Panc1 (cell line): Measurements from ENCODE around the gene PTAFR. TPM values are rescaled to one million over a fixed set of nuclear protein-coding genes. Genes with fewer than 3 reads are reported as not detected.

Source experiments
- ATAC-seq: fragments of 200-7000 bp; cut with Tn5 transposase; 2 replicates; pipeline ENCODE4 v1.9.1; 2020; ENCODE audit warnings: mild to moderate bottlenecking, moderate library complexity
- BruUV-seq: library from RNA; stranded (reverse); fragments of 400-500 nt; replicated peaks from 2 replicates; lab custom pipeline; 2021; lab: Mats Ljungman, UMichigan
- CTCF ChIA-PET: fragments of 300-600 bp; sonication (Branson Sonifier 250); formaldehyde crosslinking; loops from one replicate; lab custom pipeline; 2022; ENCODE audit warnings: antibody characterized with exemption; lab: Charles Lee
- POLR2A ChIA-PET: fragments of 300-600 bp; sonication (Branson Sonifier 250); formaldehyde crosslinking; loops from one replicate; lab custom pipeline; 2022; ENCODE audit warnings: antibody characterized with exemption; lab: Charles Lee
- DNase-seq: peaks from one replicate; pipeline ENCODE4 v3.0.0-alpha.2; 2010; ENCODE audit warnings: low read depth, low spot score
- H3K27ac ChIP-seq: 2 replicates; pipeline ENCODE4 v1.5.1; 2011; ENCODE audit warnings: mild to moderate bottlenecking, low read length, inconsistent platforms
- H3K27me3 ChIP-seq: fragments of 200-500 bp; sonication (Bioruptor generic); 2 replicates; pipeline ENCODE4 v1.6.0; 2014; ENCODE audit warnings: low read length, inconsistent platforms; ENCODE audit not compliant: control insufficient read depth, insufficient read depth
- H3K36me3 ChIP-seq: fragments of 200-500 bp; sonication (Bioruptor generic); 2 replicates; pipeline ENCODE4 v1.5.1; 2014; ENCODE audit warnings: inconsistent platforms, mild to moderate bottlenecking, low read length, moderate library complexity; ENCODE audit not compliant: control insufficient read depth, insufficient read depth
- H3K4me1 ChIP-seq: 2 replicates; pipeline ENCODE4 v1.5.1; 2011; ENCODE audit warnings: inconsistent platforms, mild to moderate bottlenecking, low read length, moderate library complexity; ENCODE audit not compliant: control insufficient read depth, insufficient read depth
- H3K4me3 ChIP-seq, 2 experiments: 2 replicates each; pipeline ENCODE4 v1.5.1; 2011 to 2012; ENCODE audit warnings: low read depth in 2 of 2, low read length in 2 of 2, mild to moderate bottlenecking in 2 of 2, inconsistent platforms in 1 of 2, moderate library complexity in 1 of 2
- H3K9me3 ChIP-seq: fragments of 200-500 bp; sonication (Bioruptor generic); 2 replicates; pipeline ENCODE4 v1.5.1; 2014; ENCODE audit warnings: low read depth, mild to moderate bottlenecking, inconsistent platforms, low read length, moderate library complexity; ENCODE audit not compliant: control insufficient read depth, insufficient read depth
- POLR2AphosphoS5 ChIP-seq: IDR thresholded peaks from 2 replicates; pipeline ENCODE4 v1.6.1; 2012; ENCODE audit warnings: mild to moderate bottlenecking, low read depth, low read length, moderate library complexity
- SIN3A ChIP-seq: IDR thresholded peaks from 2 replicates; pipeline ENCODE4 v1.6.1; 2012; ENCODE audit warnings: low read depth, mild to moderate bottlenecking, low read length, moderate library complexity, borderline replicate concordance; ENCODE audit not compliant: insufficient read depth
- TCF7L2 ChIP-seq: IDR thresholded peaks from 2 replicates; pipeline ENCODE4 v1.6.1; 2011; ENCODE audit warnings: mild to moderate bottlenecking, low read depth, low read length, inconsistent platforms
- in situ Hi-C: cut with HindIII; loops from 2 replicates; pipeline ENCODE4 v1.10.0; 2016; ENCODE audit warnings: low sequenced_read_pairs, low pct_unique_long_range_greater_than_20kb
- intact Hi-C: fragments of 100-400 bp; cut with micrococcal nuclease; formaldehyde crosslinking; loops from one replicate; pipeline ENCODE4 v1.10.0; 2022; ENCODE audit not compliant: unreplicated experiment
- total RNA-seq: library from RNA; stranded (reverse); gene quantifications from one replicate; pipeline ENCODE4 v1.2.1, GENCODE V29; 2021; ENCODE audit not compliant: unreplicated experiment
- TF ChIP-seq, protein P1 (sequence below), 2 experiments: IDR thresholded peaks; 2 replicates each; pipeline ENCODE4 v1.6.1; 2011 to 2012; ENCODE audit warnings: low read depth in 2 of 2, control low read depth in 1 of 2, low read length in 1 of 2, mild to moderate bottlenecking in 1 of 2, moderate library complexity in 1 of 2; ENCODE audit not compliant: insufficient read depth in 1 of 2
- TF ChIP-seq, protein P2 (sequence below): fragments of 450-650 bp; IDR thresholded peaks from 2 replicates; pipeline ENCODE4 v1.5.1; 2017; ENCODE audit warnings: mild to moderate bottlenecking

PTAFR gene
- total RNA-seq, 1 experiment from 2014 or later: 0.13 TPM

DNA sequence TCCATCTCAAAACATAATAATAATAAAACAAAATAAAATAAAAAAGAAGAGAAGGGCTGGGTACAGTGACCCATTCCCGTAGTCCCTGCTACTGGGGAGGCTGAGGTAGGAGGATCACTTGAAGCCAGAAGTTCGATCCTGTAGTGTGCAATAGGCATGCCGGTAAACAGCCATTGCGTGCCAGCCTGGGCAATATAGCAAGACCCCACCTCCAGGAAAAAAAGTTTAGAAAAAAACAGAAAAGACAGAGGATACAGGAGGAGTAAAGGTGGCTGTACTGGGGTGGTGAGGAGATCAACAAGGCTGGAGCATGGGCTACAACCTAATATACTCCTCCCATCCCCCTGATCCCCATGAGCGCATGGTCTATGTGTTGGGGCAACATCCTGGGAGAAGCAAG is 30.8 kb downstream of the PTAFR start:
- ATAC-seq (no peak), DNase-seq (no peak)
- Histone ChIP-seq H3K4me1 (no peaks in the 10 kb centered on the region), H3K27me3 (no peaks in the 10 kb centered on the region), H3K36me3 (no peaks in the 10 kb centered on the region), H3K27ac (no peak overlapping the region), H3K9me3 (no peaks in the 10 kb centered on the region), H3K4me3 (no peak overlapping the region)
- no TSS peak for BruUV-seq
- CTCF ChIA-PET: no interaction called here
- POLR2A ChIA-PET: no interaction called here
- intact Hi-C loops (no loop called here), in situ Hi-C loops (no loop called here)
- no peak for TF ChIP-seq POLR2AphosphoS5
- TF ChIP-seq, protein P1, sequence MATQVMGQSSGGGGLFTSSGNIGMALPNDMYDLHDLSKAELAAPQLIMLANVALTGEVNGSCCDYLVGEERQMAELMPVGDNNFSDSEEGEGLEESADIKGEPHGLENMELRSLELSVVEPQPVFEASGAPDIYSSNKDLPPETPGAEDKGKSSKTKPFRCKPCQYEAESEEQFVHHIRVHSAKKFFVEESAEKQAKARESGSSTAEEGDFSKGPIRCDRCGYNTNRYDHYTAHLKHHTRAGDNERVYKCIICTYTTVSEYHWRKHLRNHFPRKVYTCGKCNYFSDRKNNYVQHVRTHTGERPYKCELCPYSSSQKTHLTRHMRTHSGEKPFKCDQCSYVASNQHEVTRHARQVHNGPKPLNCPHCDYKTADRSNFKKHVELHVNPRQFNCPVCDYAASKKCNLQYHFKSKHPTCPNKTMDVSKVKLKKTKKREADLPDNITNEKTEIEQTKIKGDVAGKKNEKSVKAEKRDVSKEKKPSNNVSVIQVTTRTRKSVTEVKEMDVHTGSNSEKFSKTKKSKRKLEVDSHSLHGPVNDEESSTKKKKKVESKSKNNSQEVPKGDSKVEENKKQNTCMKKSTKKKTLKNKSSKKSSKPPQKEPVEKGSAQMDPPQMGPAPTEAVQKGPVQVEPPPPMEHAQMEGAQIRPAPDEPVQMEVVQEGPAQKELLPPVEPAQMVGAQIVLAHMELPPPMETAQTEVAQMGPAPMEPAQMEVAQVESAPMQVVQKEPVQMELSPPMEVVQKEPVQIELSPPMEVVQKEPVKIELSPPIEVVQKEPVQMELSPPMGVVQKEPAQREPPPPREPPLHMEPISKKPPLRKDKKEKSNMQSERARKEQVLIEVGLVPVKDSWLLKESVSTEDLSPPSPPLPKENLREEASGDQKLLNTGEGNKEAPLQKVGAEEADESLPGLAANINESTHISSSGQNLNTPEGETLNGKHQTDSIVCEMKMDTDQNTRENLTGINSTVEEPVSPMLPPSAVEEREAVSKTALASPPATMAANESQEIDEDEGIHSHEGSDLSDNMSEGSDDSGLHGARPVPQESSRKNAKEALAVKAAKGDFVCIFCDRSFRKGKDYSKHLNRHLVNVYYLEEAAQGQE (IDR thresholded peaks at IDR 0.05; ENCODE audit: insufficient read depth in 1 of 2, low read depth in 2 of 2, low read length in 1 of 2): no peak
- TF ChIP-seq TCF7L2: no peak
- TF ChIP-seq, protein P2, sequence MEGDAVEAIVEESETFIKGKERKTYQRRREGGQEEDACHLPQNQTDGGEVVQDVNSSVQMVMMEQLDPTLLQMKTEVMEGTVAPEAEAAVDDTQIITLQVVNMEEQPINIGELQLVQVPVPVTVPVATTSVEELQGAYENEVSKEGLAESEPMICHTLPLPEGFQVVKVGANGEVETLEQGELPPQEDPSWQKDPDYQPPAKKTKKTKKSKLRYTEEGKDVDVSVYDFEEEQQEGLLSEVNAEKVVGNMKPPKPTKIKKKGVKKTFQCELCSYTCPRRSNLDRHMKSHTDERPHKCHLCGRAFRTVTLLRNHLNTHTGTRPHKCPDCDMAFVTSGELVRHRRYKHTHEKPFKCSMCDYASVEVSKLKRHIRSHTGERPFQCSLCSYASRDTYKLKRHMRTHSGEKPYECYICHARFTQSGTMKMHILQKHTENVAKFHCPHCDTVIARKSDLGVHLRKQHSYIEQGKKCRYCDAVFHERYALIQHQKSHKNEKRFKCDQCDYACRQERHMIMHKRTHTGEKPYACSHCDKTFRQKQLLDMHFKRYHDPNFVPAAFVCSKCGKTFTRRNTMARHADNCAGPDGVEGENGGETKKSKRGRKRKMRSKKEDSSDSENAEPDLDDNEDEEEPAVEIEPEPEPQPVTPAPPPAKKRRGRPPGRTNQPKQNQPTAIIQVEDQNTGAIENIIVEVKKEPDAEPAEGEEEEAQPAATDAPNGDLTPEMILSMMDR: no peak

DNA sequence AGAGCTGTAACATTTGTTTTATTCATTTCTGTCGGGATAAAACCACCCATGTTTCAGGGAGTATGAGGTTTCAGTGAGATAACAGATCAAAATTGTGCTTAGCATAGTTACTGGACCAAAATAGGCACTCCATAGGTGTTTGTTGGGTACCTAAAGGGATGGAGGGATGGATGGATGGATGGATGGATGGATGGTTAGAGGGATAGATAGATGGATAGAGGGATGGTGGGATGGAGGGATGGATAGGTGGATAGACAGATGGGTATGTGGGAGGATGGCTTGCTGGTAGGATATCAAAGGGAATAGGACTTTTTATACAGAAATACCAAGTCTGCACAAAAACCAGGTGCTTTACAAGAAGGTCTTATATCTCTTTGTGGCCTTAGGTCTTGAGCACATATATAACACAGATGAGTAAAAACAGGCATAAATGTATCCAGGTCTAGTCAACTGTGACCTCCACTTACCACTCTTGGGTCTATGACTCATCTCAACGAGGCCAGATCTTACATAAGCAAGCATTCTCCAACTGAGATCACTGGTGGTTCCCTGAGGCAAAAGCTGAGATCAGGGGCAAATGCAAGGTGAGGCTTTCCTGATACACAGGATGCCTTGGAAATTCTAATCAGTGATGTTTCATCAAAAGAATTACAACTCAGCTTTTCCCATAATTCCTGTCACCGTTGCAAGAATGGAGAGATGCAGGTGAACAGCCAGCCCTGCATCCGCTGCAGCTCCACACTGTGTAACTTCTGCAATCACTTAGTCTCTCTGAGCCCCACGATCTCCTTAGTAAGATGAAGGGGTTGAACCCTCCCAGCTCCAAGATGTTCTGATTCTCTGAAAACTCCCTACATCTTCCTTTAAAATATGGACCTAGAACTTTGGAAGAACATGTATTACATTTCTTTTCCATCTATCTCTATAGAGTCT is 32.0 kb downstream of the PTAFR start:
- CTCF ChIA-PET: no interaction called here
- in situ Hi-C loops (no loop called here), intact Hi-C loops (no loop called here)
- DNase-seq: no peak
- H3K27ac ChIP-seq: no peak overlapping the region
- BruUV-seq: no TSS peak
- POLR2A ChIA-PET: no interaction called here
- no peak overlapping the region for H3K4me3 ChIP-seq
- no peaks in the 10 kb centered on the region for H3K9me3 ChIP-seq
- TF ChIP-seq, protein P2: no peak
- TF ChIP-seq, protein P1 (IDR thresholded peaks at IDR 0.05; ENCODE audit: insufficient read depth in 1 of 2, low read depth in 2 of 2, low read length in 1 of 2): no peak
- TF ChIP-seq POLR2AphosphoS5 (no peak), SIN3A (no peak), TCF7L2 (no peak)
- no peaks in the 10 kb centered on the region for H3K36me3 ChIP-seq
- H3K4me1 ChIP-seq: no peaks in the 10 kb centered on the region
- ATAC-seq: no peak
- no peaks in the 10 kb centered on the region for H3K27me3 ChIP-seq
